ENCODE data around the gene CDH7. TPM values are rescaled to one million over a fixed set of nuclear protein-coding genes. Genes with fewer than 3 reads are reported as not detected.

CDH7 gene
- not detected for total RNA-seq
- not detected for total RNA-seq (2013)

- no peak within 1 kb of the TSS for H3K27ac ChIP-seq (ENCODE audit: low read length)
- H3K4me3 ChIP-seq (ENCODE audit: low read length) = no peak within 1 kb of the TSS
- no peak for ATAC-seq
- no peak for TF ChIP-seq CTCF (IDR thresholded peaks at IDR 0.05)
- peaks cover 3% of the 10 kb centered on the region for H3K27me3 ChIP-seq (ENCODE audit: control insufficient read depth, insufficient read depth, low read length)
- H3K9me3 Mint-ChIP-seq = peaks cover 3 to 4% of the 10 kb centered on the region in 2 donors
- H3K36me3 Mint-ChIP-seq = peaks cover 12% of the 10 kb centered on the region
- no peaks in the 10 kb centered on the region for H3K36me3 ChIP-seq (ENCODE audit: control insufficient read depth, insufficient read depth, low read length)
- H3K27ac Mint-ChIP-seq = no peak within 1 kb of the TSS
- H3K9me3 ChIP-seq (ENCODE audit: control insufficient read depth, insufficient read depth, low read length) = no peaks in the 10 kb centered on the region
- 5% methylated on average over 84 of the region's 85 CpGs for WGBS (ENCODE audit: insufficient coverage)
- DNase-seq = no peak
- intact Hi-C loops (cut with micrococcal nuclease) = no loop called here
- no peaks in the 10 kb centered on the region for H3K4me1 ChIP-seq (ENCODE audit: control insufficient read depth, insufficient read depth, low read length)
- peaks cover 7 to 12% of the 10 kb centered on the region in 2 donors for H3K27me3 Mint-ChIP-seq (ENCODE audit: low read depth in 2 of 2)
- H3K4me1 Mint-ChIP-seq = no peaks in the 10 kb centered on the region
- no peak within 1 kb of the TSS for H3K4me3 Mint-ChIP-seq
Measured at GRCh38 chr18:65750389-65751154, at the start of gene CDH7. Gene CDH7, plus strand, starts transcription at chr18:65751012. Its CDS starts 11,831 bp downstream, at chr18:65762843.

- Mint-ChIP-seq H3K27me3 (ENCODE audit: low read depth in 2 of 2) (no peaks in the 10 kb centered on the region), H3K36me3 (no peaks in the 10 kb centered on the region), H3K27ac (no peak overlapping the region), H3K4me1 (no peaks in the 10 kb centered on the region), H3K9me3 (peaks cover 11 to 14% of the 10 kb centered on the region in 2 donors), H3K4me3 (no peak overlapping the region)
- ATAC-seq (no peak), DNase-seq (no peak)
- intact Hi-C loops (cut with micrococcal nuclease) = no loop called here
- no peaks in the 10 kb centered on the region for H3K27me3 ChIP-seq (ENCODE audit: control insufficient read depth, insufficient read depth, low read length)
- WGBS (ENCODE audit: insufficient coverage) = no CpG with 5 or more reads among the region's 1 CpG
- H3K27ac ChIP-seq (ENCODE audit: low read length) = no peak overlapping the region
- no peak overlapping the region for H3K4me3 ChIP-seq (ENCODE audit: low read length)
- H3K36me3 ChIP-seq (ENCODE audit: control insufficient read depth, insufficient read depth, low read length) = no peaks in the 10 kb centered on the region
- no peaks in the 10 kb centered on the region for H3K4me1 ChIP-seq (ENCODE audit: control insufficient read depth, insufficient read depth, low read length)
- peaks cover 6% of the 10 kb centered on the region for H3K9me3 ChIP-seq (ENCODE audit: control insufficient read depth, insufficient read depth, low read length)
- TF ChIP-seq CTCF (IDR thresholded peaks at IDR 0.05) = no peak
Measured at GRCh38 chr18:65704046-65704445, 46.8 kb upstream of the CDH7 start.

GRCh38 chr18:65706646-65707045 lies 44.2 kb upstream of the CDH7 start:
- ATAC-seq (no peak), DNase-seq (no peak)
- no peaks in the 10 kb centered on the region for H3K4me1 ChIP-seq (ENCODE audit: control insufficient read depth, insufficient read depth, low read length)
- Mint-ChIP-seq H3K4me3 (no peak overlapping the region), H3K9me3 (peaks cover 12 to 19% of the 10 kb centered on the region in 2 donors), H3K36me3 (no peaks in the 10 kb centered on the region), H3K27ac (no peak overlapping the region), H3K27me3 (ENCODE audit: low read depth in 2 of 2) (no peaks in the 10 kb centered on the region), H3K4me1 (no peaks in the 10 kb centered on the region)
- no peak for TF ChIP-seq CTCF (IDR thresholded peaks at IDR 0.05)
- peaks cover 6% of the 10 kb centered on the region for H3K9me3 ChIP-seq (ENCODE audit: control insufficient read depth, insufficient read depth, low read length)
- H3K4me3 ChIP-seq (ENCODE audit: low read length) = no peak overlapping the region
- 62% methylated on average over 1 of the region's 1 CpG for WGBS (ENCODE audit: insufficient coverage)
- H3K27me3 ChIP-seq (ENCODE audit: control insufficient read depth, insufficient read depth, low read length) = no peaks in the 10 kb centered on the region
- H3K27ac ChIP-seq (ENCODE audit: low read length) = no peak overlapping the region
- H3K36me3 ChIP-seq (ENCODE audit: control insufficient read depth, insufficient read depth, low read length) = no peaks in the 10 kb centered on the region
- intact Hi-C loops (cut with micrococcal nuclease) = no loop called here

GRCh38 chr18:65711493-65711892 lies 39.3 kb upstream of the CDH7 start:
- H3K4me1 ChIP-seq (ENCODE audit: control insufficient read depth, insufficient read depth, low read length) = no peaks in the 10 kb centered on the region
- ATAC-seq (no peak), DNase-seq (no peak)
- H3K27me3 Mint-ChIP-seq (ENCODE audit: low read depth in 2 of 2) = no peaks in the 10 kb centered on the region
- no peaks in the 10 kb centered on the region for H3K36me3 Mint-ChIP-seq
- no peak for TF ChIP-seq CTCF (IDR thresholded peaks at IDR 0.05)
- H3K27ac ChIP-seq (ENCODE audit: low read length) = no peak overlapping the region
- 88% methylated on average over 1 of the region's 1 CpG for WGBS (ENCODE audit: insufficient coverage)
- peaks cover 8 to 13% of the 10 kb centered on the region in 2 donors for H3K9me3 Mint-ChIP-seq
- H3K4me3 ChIP-seq (ENCODE audit: low read length) = no peak overlapping the region
- H3K27me3 ChIP-seq (ENCODE audit: control insufficient read depth, insufficient read depth, low read length) = no peaks in the 10 kb centered on the region
- H3K4me1 Mint-ChIP-seq = no peaks in the 10 kb centered on the region
- no peak overlapping the region for H3K4me3 Mint-ChIP-seq
- intact Hi-C loops (cut with micrococcal nuclease) = no loop called here
- no peaks in the 10 kb centered on the region for H3K36me3 ChIP-seq (ENCODE audit: control insufficient read depth, insufficient read depth, low read length)
- H3K9me3 ChIP-seq (ENCODE audit: control insufficient read depth, insufficient read depth, low read length) = peaks cover 2% of the 10 kb centered on the region
- no peak overlapping the region for H3K27ac Mint-ChIP-seq

Measured in natural killer cell (primary cell).